Brain pericyte (primary cell): Measurements from ENCODE around the gene TSC22D3.
"Not testable (repeated sequence)": the region's sequence is repeated elsewhere in the genome, so short reads cannot be mapped to it uniquely, and the experiment has no call there.

Source experiments
- DNase-seq: peaks from one replicate; pipeline ENCODE4 v3.0.0-alpha.2; 2012; ENCODE audit warnings: low read depth, low spot score

The TSC22D3 gene

GRCh38 chrX:107775734-107776511 lies at the start of gene TSC22D3:
Gene TSC22D3, minus strand, starts transcription at chrX:107775787. Its CDS starts 368 bp downstream, at chrX:107775419.
- no peak for DNase-seq

DNA sequence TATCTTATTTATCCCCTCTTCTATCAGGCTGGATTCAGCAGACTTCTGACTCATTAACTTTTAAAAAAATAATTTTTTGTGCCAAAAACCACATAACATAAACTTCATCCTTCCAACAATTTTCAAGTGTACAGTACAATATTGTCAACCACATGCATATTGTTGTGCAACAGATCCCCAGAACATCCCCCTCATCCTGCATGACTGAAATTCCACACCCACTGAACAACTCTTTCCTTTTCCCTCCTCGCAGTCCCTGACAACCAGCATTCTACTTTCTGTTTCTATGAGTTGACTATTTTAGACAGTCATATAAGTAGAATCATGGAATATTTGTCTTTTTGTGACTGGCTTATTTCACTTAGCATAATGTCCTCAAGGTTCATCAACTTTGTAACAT lies 47.9 kb upstream of the TSC22D3 start:
- DNase-seq: no peak

DNA sequence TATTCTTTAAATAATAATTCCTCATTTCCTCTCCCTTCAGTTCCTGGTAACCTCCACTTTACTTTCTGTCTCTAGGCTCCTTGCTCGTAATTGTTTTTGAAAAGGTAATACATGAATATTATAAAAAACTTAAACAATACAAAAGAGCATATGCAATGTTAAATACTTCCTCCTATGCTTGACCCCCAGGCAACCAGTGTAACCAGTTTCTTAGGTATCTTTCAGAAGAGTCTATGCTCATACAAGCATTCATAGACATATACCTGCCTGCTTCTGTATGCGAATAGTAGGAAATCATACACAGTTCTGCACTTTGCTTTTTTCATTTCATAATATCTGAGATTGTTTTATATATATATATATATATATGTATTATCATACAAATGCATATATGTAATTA lies 47.5 kb upstream of the TSC22D3 start:
- DNase-seq: no peak

- DNase-seq: no peak
Observed at GRCh38 chrX:107818900-107819521, 43.4 kb upstream of the TSC22D3 start.

- DNase-seq: not testable (repeated sequence)
Observed at GRCh38 chrX:107810053-107810452, 34.5 kb upstream of the TSC22D3 start.

GRCh38 chrX:107805179-107805578 lies 29.6 kb upstream of the TSC22D3 start:
- no peak for DNase-seq

DNA sequence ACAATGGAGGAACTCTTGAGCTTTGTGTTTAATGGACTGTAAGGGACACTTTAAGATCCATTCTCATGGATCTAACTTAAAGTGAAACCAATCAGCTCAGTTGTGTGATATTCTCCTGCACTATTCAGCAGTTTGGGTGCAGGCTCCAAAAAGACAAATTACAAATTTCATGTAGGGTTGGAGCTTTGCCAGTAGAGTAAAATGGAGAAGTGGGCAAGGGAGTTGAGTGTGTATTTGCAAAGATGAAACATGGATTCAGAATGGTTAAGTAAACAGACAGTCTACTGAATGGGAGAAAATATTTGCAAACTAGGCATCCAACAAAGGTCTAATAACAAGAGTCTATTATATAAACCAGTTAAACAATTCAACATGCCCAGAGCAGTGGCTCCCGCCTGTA lies 28.8 kb upstream of the TSC22D3 start:
- no peak for DNase-seq

DNA sequence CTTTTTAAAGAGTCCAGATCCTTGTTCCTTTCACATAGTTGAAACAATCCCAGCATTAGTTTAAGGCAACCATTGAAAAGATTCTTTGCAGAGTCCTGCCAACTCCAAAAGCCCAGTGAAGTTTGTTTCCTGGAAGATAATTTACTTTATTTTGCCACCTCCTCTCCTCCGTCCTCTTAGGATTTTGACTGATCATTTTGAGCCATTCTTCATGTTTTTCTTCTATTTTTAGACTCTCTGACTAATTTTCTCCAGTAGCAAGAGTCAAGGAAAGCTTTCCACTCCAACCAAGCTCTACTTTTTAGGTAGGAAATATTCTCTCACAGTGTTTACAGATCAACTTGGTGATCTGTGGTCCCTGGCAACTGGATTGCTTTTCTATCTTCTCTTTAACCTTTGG lies 12.2 kb upstream of the TSC22D3 start:
- no peak for DNase-seq

DNA sequence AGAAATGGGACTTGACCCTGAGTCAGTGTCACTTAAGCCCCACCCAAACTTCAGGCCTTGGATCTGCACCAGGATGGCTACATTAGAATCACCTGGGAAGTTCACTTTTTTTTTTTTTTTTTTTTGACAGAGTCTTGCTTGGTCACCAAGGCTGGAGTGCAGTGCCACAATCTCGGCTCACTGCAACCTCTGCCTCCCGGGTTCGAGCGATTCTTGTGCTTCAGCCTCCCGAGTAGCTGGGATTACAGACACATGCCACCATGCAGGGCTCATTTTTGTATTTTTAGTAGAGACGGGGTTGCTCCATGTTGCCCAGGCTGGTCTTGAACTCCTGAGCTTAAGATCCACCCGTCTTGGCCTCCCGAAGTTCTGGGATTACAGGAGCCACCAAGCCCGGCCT lies 4.9 kb upstream of the TSC22D3 start:
- no peak for DNase-seq

DNA sequence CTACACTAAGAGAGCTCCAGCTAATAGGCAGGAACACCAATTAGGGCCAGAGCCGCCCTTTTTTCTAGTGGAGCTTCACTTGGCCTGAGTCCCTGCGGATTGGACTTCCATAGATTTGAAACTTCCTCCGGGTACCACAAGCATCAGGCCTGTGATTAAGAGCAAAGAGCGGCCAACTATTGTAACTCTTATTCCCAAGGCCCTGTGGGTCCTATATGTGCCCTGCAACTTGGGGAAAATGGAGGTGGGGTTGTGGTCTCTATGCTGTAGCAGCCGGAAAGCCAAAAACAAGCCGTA lies 1.9 kb upstream of the TSC22D3 start, which contains the start of gene NCBP2L:
Gene NCBP2L, plus strand, starts transcription at position 198 of the 297 bp plus-strand sequence. CDS start 16,488 bp downstream, outside the sequence.
- no peak for DNase-seq

DNA sequence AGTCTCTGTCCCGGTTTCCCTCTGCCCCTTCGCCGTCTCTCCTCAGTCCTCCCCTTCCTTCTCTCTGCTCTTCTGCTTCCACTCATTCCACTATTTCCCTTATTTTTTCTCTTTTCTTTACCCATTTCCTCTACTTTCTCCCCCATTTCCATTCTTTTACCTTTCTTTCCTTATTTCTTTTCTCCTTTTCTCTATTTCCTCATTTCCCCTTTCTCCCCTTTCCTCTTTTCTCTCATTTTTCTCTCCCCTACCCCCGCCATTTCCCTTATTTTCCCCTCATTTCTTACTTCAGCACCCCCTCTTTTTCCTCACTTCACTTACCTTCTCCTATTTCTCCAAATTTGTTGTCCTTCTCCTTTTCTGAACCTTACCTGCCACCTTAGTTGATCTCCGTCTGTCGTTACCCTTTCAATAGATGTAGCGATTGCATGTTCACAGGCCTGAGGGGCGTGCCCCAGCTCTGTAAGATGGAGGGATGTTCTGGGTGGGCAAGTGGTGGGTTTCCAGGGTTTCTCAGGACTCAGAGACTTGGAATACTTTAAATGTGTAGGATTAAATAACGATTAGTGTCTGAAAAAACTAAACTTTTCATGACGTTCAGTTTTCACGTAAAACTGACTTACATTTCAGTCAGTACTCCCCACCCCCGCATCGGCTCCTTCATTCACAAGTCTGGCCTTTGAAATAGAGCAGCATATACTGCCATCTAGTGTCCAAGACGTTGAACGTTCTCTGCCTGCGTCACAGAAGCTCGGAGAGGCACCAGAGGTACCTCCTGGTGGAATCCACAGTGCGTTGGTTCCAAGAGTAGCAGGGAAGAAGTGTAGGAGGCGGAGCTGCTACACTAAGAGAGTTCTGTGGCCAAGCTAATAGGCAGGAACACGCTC lies 1.3 kb upstream of the TSC22D3 start:
- DNase-seq: peak; percentile 77

DNA sequence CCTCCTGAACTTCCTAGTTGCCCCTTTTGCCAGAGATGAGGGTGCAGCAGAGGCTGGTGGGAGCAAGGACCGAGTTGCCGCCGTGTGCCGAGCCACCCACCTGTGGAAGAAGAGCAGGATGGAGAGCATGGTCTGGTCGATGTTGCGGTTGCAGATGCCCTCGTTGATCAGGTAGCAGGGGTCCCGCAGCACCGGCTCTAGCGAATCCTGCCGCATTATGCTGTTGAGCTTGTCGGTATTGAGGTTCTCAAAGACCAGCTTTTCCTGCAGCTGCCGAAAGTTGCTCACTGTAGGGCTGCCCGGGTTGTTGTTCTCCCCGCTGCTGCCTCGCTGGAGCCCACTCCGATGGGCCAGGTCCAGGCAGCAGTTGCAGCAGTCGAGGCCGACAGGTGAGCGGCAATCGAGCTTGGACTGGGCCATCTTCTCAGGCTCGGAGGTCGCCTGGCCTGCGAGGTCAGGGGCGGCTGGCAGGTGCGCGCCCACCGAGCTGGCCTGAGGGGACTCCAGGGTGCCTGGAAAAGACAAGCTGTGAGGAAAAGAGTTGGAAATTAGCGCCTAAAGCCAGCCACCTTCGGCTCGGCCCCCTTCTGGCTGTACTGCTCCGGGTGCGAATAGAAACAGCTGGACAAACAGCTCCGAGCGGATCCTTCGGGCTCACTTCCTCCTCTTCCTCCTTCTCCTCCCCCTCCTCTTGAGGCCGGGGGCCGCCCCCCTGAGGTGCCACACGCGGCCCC lies 420 bp downstream of the TSC22D3 start:
- DNase-seq: no peak

- DNase-seq: no peak
Observed at GRCh38 chrX:107773906-107774435, 1.6 kb downstream of the TSC22D3 start.

DNA sequence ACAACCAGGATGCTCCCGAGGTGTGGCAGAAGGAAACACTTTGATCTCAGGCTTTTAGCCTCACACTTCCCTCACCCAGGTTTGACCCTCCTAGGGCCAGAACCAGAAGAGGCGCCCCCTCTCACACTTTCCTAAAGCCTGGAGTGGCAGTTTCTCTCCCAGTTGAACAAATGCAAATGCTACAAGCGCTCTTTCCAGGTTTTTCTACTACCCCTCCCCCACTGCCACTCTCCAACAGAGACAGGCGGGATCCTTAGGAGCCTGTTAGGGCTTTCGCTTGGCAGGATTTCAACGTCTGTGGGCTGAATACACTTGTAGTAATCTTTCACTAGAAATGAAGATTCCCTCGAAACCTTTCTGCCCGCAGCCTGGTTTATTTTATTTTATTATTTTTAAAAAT lies 2.4 kb downstream of the TSC22D3 start:
- no peak for DNase-seq

GRCh38 chrX:107769581-107770317 lies 5.8 kb downstream of the TSC22D3 start:
- DNase-seq: no peak

- DNase-seq: no peak
Observed at GRCh38 chrX:107768051-107768450, 7.5 kb downstream of the TSC22D3 start.

DNA sequence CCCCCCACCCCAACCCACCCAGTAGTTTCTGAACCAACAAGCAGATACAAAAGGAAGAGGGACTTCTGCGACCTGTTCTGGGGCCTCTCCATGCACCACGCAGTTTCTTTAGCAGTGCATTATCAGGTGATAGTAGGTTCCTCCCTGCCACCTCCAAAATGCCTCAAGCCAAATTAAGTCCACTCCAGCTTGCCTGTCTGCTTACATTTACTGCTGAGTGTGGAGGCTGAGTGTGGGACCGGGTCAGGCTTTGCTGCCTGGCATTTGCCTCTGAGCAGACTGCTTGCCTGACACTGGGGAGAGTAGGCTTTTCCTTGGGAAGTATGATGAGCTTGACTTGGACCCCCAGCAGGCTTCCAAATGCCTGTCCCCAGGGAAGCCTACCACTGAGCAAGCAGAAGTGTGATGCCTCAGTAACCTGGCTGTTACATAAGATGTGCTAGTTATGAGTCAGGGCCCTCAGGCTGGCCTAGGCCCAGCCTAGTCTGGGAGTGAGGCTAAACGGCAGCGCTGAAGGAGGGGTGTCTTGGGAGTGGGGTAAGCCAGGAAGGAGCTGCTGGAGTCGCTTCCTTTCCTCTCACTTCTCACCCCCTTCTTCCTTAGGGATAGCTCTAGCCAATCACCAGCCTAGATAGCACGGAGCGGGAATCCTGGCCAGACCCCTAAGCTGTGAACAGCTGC lies 9.0 kb downstream of the TSC22D3 start:
- DNase-seq: peak; percentile 4

DNA sequence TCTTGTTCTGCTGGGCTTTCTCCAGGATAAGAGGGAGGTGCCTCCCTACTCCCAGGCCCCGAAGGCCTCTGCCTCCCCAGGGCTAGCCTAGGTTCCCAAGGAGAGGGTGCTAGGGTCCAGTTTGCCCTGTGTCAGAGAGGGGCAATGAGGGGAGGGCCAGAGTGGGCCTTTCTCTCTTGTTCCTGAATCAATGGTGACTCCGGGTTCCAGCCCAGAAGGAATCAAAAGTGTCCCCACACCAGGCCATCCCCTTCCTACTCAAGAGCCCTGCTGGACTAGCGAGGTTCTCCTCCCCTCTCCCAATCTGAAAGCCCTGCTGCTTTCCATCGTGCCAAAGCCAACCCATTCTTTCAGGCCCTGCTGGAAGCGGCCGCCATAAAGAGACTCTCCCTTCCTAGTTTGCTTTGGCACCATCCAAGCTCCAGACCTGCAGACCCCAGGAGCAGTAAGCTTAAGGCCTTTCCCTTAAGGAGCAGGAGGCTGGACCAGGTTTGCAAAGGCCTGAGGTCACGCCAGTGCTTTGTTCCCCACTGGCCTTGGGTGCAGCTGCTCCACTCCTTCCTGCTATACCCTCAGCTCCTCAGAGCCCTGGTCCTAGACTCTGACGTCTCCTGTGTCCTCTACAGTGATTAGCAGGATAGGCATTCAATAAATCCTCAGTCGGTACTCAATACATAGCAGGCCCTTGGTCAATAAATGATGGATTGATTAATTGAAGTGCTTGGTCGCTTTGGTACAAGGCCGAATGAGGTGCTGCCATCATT lies 10.6 kb downstream of the TSC22D3 start:
- no peak for DNase-seq

DNA sequence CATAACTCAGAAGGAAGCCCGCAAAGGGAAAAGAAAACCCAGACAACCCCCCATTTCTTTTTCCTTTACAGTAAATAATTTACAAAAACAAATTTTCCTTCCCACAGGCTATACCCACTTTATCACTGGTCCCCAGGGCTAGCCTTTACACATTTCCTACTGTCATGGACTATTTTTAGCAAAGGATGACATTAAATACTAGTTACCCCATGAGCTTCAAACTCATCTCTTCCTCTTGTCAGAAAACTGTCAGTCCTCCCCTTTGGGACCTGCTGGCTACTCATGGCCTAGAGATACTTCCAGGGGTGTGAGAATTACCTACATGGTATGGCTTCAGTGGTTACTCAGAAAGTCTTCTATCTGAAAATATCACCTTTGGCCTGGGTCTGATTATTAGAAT lies 11.9 kb downstream of the TSC22D3 start:
- DNase-seq: no peak
